Activated naive CD4-positive, alpha-beta T cell treated with anti-CD3 and anti-CD28 coated beads, Interleukin-2, amount 50 U/mL, for 24 hours (primary cell): ENCODE data around the gene MTUS2.
"Not testable (repeated sequence)": the region's sequence is repeated elsewhere in the genome, so short reads cannot be mapped to it uniquely, and the experiment has no call there.

Source experiments
- H3K27ac Mint-ChIP-seq: one replicate; pipeline ENCODE4 v1.8.0; 2021; ENCODE audit warnings: mild to moderate bottlenecking, mixed read lengths
- H3K27me3 Mint-ChIP-seq: one replicate; pipeline ENCODE4 v1.8.0; 2021; ENCODE audit warnings: mixed read lengths
- H3K36me3 Mint-ChIP-seq: one replicate; pipeline ENCODE4 v1.8.0; 2021; ENCODE audit warnings: mixed read lengths
- H3K4me1 Mint-ChIP-seq: one replicate; pipeline ENCODE4 v1.8.0; 2021; ENCODE audit warnings: mixed read lengths
- H3K4me3 Mint-ChIP-seq: one replicate; pipeline ENCODE4 v1.8.0; 2021; ENCODE audit warnings: mild to moderate bottlenecking, mixed read lengths
- H3K9me3 Mint-ChIP-seq: one replicate; pipeline ENCODE4 v1.8.0; 2021; ENCODE audit warnings: mixed read lengths

The MTUS2 gene

GRCh38 chr13:29384871-29385270 is 564.7 kb downstream of the MTUS2 start:
- Mint-ChIP-seq H3K4me1 (no peaks in the 10 kb centered on the region), H3K27me3 (peaks cover 3% of the 10 kb centered on the region), H3K4me3 (no peak overlapping the region), H3K36me3 (no peaks in the 10 kb centered on the region), H3K27ac (no peak overlapping the region), H3K9me3 (no peaks in the 10 kb centered on the region)

- Mint-ChIP-seq H3K4me1 (no peaks in the 10 kb centered on the region), H3K36me3 (no peaks in the 10 kb centered on the region), H3K27me3 (no peaks in the 10 kb centered on the region), H3K27ac (no peak overlapping the region), H3K9me3 (no peaks in the 10 kb centered on the region), H3K4me3 (no peak overlapping the region)
Measured at GRCh38 chr13:29386246-29386645, 566.1 kb downstream of the MTUS2 start.

GRCh38 chr13:29390598-29390997 is 570.5 kb downstream of the MTUS2 start:
- not testable (repeated sequence) for H3K27me3 Mint-ChIP-seq, H3K36me3 Mint-ChIP-seq, H3K27ac Mint-ChIP-seq, H3K4me1 Mint-ChIP-seq, H3K9me3 Mint-ChIP-seq, H3K4me3 Mint-ChIP-seq

- H3K4me1 Mint-ChIP-seq, result no peaks in the 10 kb centered on the region
- no peak overlapping the region for H3K27ac Mint-ChIP-seq
- peaks cover 13% of the 10 kb centered on the region for H3K27me3 Mint-ChIP-seq
- no peak overlapping the region for H3K4me3 Mint-ChIP-seq
- H3K9me3 Mint-ChIP-seq, result no peaks in the 10 kb centered on the region
- H3K36me3 Mint-ChIP-seq, result no peaks in the 10 kb centered on the region
Measured at GRCh38 chr13:29396446-29396845, 576.3 kb downstream of the MTUS2 start.

- Mint-ChIP-seq H3K36me3 (no peaks in the 10 kb centered on the region), H3K27me3 (peaks cover 13% of the 10 kb centered on the region), H3K9me3 (no peaks in the 10 kb centered on the region), H3K4me3 (no peak overlapping the region), H3K4me1 (no peaks in the 10 kb centered on the region), H3K27ac (no peak overlapping the region)
Measured at GRCh38 chr13:29397265-29397664, 577.1 kb downstream of the MTUS2 start.

- Mint-ChIP-seq H3K4me3 (no peak overlapping the region), H3K4me1 (no peaks in the 10 kb centered on the region), H3K27ac (no peak overlapping the region), H3K27me3 (peaks cover 3% of the 10 kb centered on the region), H3K9me3 (no peaks in the 10 kb centered on the region), H3K36me3 (no peaks in the 10 kb centered on the region)
Measured at GRCh38 chr13:29402166-29402636, 582.1 kb downstream of the MTUS2 start.

- Mint-ChIP-seq H3K27ac (no peak overlapping the region), H3K4me1 (no peaks in the 10 kb centered on the region), H3K9me3 (no peaks in the 10 kb centered on the region), H3K4me3 (no peak overlapping the region), H3K36me3 (no peaks in the 10 kb centered on the region), H3K27me3 (peaks cover 2% of the 10 kb centered on the region)
Measured at GRCh38 chr13:29405401-29405800, 585.3 kb downstream of the MTUS2 start.

- H3K27me3 Mint-ChIP-seq, result peaks cover 6% of the 10 kb centered on the region
- H3K9me3 Mint-ChIP-seq, result peaks cover 7% of the 10 kb centered on the region
- no peak overlapping the region for H3K4me3 Mint-ChIP-seq
- no peak overlapping the region for H3K27ac Mint-ChIP-seq
- no peaks in the 10 kb centered on the region for H3K4me1 Mint-ChIP-seq
- H3K36me3 Mint-ChIP-seq, result no peaks in the 10 kb centered on the region
Measured at GRCh38 chr13:29411481-29411880, 591.3 kb downstream of the MTUS2 start.

- no peaks in the 10 kb centered on the region for H3K9me3 Mint-ChIP-seq
Measured at GRCh38 chr13:29418026-29418425, 597.9 kb downstream of the MTUS2 start.

GRCh38 chr13:29421118-29421517 is 601.0 kb downstream of the MTUS2 start:
- Mint-ChIP-seq H3K36me3 (no peaks in the 10 kb centered on the region), H3K4me3 (no peak overlapping the region), H3K27me3 (peaks cover 21% of the 10 kb centered on the region), H3K4me1 (no peaks in the 10 kb centered on the region), H3K9me3 (no peaks in the 10 kb centered on the region), H3K27ac (no peak overlapping the region)

More at GRCh38 chr13:29418026-29418425, 597.9 kb downstream of the MTUS2 start:
- H3K4me1 Mint-ChIP-seq, result no peaks in the 10 kb centered on the region
- no peaks in the 10 kb centered on the region for H3K36me3 Mint-ChIP-seq
- H3K27ac Mint-ChIP-seq, result no peak overlapping the region
- H3K4me3 Mint-ChIP-seq, result no peak overlapping the region
- peaks cover 17% of the 10 kb centered on the region for H3K27me3 Mint-ChIP-seq

GRCh38 chr13:29422015-29422414 is 601.9 kb downstream of the MTUS2 start:
- Mint-ChIP-seq H3K27me3 (peaks cover 23% of the 10 kb centered on the region), H3K27ac (no peak overlapping the region), H3K4me1 (no peaks in the 10 kb centered on the region), H3K36me3 (no peaks in the 10 kb centered on the region), H3K4me3 (no peak overlapping the region), H3K9me3 (no peaks in the 10 kb centered on the region)

- H3K27ac Mint-ChIP-seq, result no peak overlapping the region
- no peaks in the 10 kb centered on the region for H3K9me3 Mint-ChIP-seq
- no peaks in the 10 kb centered on the region for H3K36me3 Mint-ChIP-seq
- peaks cover 28% of the 10 kb centered on the region for H3K27me3 Mint-ChIP-seq
- H3K4me3 Mint-ChIP-seq, result no peak overlapping the region
- no peaks in the 10 kb centered on the region for H3K4me1 Mint-ChIP-seq
Measured at GRCh38 chr13:29423050-29423449, 602.9 kb downstream of the MTUS2 start.

GRCh38 chr13:29427937-29428309 is 607.8 kb downstream of the MTUS2 start:
- no peak overlapping the region for H3K27ac Mint-ChIP-seq
- peaks cover 35% of the 10 kb centered on the region for H3K27me3 Mint-ChIP-seq
- peaks cover 6% of the 10 kb centered on the region for H3K4me1 Mint-ChIP-seq
- H3K9me3 Mint-ChIP-seq, result no peaks in the 10 kb centered on the region
- H3K4me3 Mint-ChIP-seq, result no peak overlapping the region
- no peaks in the 10 kb centered on the region for H3K36me3 Mint-ChIP-seq

- no peak overlapping the region for H3K27ac Mint-ChIP-seq
Measured at GRCh38 chr13:29428310-29429181, 608.4 kb downstream of the MTUS2 start.

GRCh38 chr13:29429286-29429900 is 609.3 kb downstream of the MTUS2 start:
- no peaks in the 10 kb centered on the region for H3K36me3 Mint-ChIP-seq
- no peak overlapping the region for H3K27ac Mint-ChIP-seq
- peaks cover 6% of the 10 kb centered on the region for H3K4me1 Mint-ChIP-seq
- no peak overlapping the region for H3K4me3 Mint-ChIP-seq
- no peaks in the 10 kb centered on the region for H3K9me3 Mint-ChIP-seq
- H3K27me3 Mint-ChIP-seq, result peaks cover 34% of the 10 kb centered on the region

More at GRCh38 chr13:29428310-29429181, 608.4 kb downstream of the MTUS2 start:
- peaks cover 34% of the 10 kb centered on the region for H3K27me3 Mint-ChIP-seq
- H3K36me3 Mint-ChIP-seq, result no peaks in the 10 kb centered on the region
- H3K4me3 Mint-ChIP-seq, result peak overlapping the region; percentile 42
- H3K4me1 Mint-ChIP-seq, result peaks cover 6% of the 10 kb centered on the region
- H3K9me3 Mint-ChIP-seq, result no peaks in the 10 kb centered on the region

- peaks cover 19% of the 10 kb centered on the region for H3K27me3 Mint-ChIP-seq
- no peaks in the 10 kb centered on the region for H3K36me3 Mint-ChIP-seq
- H3K9me3 Mint-ChIP-seq, result no peaks in the 10 kb centered on the region
- H3K4me3 Mint-ChIP-seq, result no peak overlapping the region
- no peaks in the 10 kb centered on the region for H3K4me1 Mint-ChIP-seq
- H3K27ac Mint-ChIP-seq, result no peak overlapping the region
Measured at GRCh38 chr13:29434217-29434945, 614.2 kb downstream of the MTUS2 start.
